Transverse colon (tissue), 4 donors: ENCODE data around the gene CPAMD8.

Source experiments
- CTCF ChIP-seq, 5 experiments: fragments of 200-600 bp in 3 of 5; fragments of 450-650 bp in 2 of 5; sonication (generic) in 3 of 5; IDR thresholded peaks; 1 replicate in 2 of 5; 2 replicates in 3 of 5; pipeline ENCODE4 v1.5.1; 2016 to 2017; ENCODE audit warnings: antibody characterized with exemption in 5 of 5, inconsistent platforms in 3 of 5, mild to moderate bottlenecking in 2 of 5, moderate library complexity in 1 of 5
- EP300 ChIP-seq: sonication (generic); formaldehyde crosslinking; IDR thresholded peaks from one replicate; pipeline ENCODE4 v1.6.1; 2017; ENCODE audit warnings: antibody characterized with exemption, low read depth
- POLR2A ChIP-seq: fragments of 450-650 bp; IDR thresholded peaks from one replicate; pipeline ENCODE4 v1.6.1; 2016; ENCODE audit warnings: antibody characterized with exemption, mild to moderate bottlenecking, moderate library complexity
- POLR2AphosphoS5 ChIP-seq, 3 donors: sonication (generic); formaldehyde crosslinking; IDR thresholded peaks; one replicate each; pipeline ENCODE4 v1.6.1; 2016; ENCODE audit warnings: antibody characterized with exemption in 3 of 3

GRCh38 chr19:16850133-16850532 is 176.5 kb downstream of the CPAMD8 start:
- TF ChIP-seq CTCF (IDR thresholded peaks at IDR 0.05), result no peak
- TF ChIP-seq POLR2AphosphoS5 (IDR thresholded peaks at IDR 0.05), result no peak
- no peak for TF ChIP-seq POLR2A
- no peak for TF ChIP-seq EP300
